GM12874 (cell line): ENCODE measurements around the gene TAF11L12.
"Not testable (repeated sequence)": the region's sequence is repeated elsewhere in the genome, so short reads cannot be mapped to it uniquely, and the experiment has no call there.

Source experiments
- CTCF ChIP-seq: IDR thresholded peaks from 2 replicates; pipeline ENCODE4 v1.5.1; 2011; ENCODE audit warnings: low read depth, mild to moderate bottlenecking, control low read depth, low read length, moderate library complexity; ENCODE audit not compliant: insufficient read depth

Gene TAF11L12

GRCh38 chr5:17610092-17610491, at the start of gene TAF11L12:
Gene TAF11L12, plus strand, starts transcription at chr5:17610392.
- not testable (repeated sequence) for TF ChIP-seq CTCF

DNA sequence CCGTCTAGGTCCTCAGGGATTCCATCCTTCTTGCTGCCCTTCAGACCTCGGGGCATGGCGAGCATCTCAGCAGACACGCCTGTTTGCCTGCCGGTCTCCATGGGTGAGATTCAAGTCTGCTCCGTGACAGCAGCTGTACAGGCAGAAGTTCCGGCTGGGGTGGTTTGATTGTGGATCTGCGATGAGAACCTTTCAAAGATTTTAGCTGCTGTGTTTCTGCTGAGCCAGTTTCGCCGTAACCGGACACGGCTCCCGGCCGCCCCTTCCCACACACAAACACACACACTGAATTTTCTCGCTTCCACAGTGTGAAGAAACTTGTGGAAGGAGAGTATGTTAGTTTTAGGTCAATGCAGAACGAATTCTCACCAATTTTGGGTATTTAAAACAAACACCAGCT, 24.5 kb upstream of the TAF11L12 start, which contains the start of gene TAF11L7:
Gene TAF11L7 (minus strand): TSS at position 101 of the 400 bp plus-strand sequence.
- TF ChIP-seq CTCF: not testable (repeated sequence)

DNA sequence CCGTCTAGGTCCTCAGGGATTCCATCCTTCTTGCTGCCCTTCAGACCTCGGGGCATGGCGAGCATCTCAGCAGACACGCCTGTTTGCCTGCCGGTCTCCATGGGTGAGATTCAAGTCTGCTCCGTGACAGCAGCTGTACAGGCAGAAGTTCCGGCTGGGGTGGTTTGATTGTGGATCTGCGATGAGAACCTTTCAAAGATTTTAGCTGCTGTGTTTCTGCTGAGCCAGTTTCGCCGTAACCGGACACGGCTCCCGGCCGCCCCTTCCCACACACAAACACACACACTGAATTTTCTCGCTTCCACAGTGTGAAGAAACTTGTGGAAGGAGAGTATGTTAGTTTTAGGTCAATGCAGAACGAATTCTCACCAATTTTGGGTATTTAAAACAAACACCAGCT, 19.3 kb upstream of the TAF11L12 start, which contains the start of gene TAF11L8:
Gene TAF11L8 (minus strand): TSS at position 101 of the 400 bp plus-strand sequence.
- TF ChIP-seq CTCF: not testable (repeated sequence)

- TF ChIP-seq CTCF: not testable (repeated sequence)
Observed at GRCh38 chr5:17594255-17594654, 15.9 kb upstream of the TAF11L12 start, which contains the start of gene TAF11L9. Gene TAF11L9, minus strand, starts transcription at chr5:17594394.

GRCh38 chr5:17597728-17598127, 12.5 kb upstream of the TAF11L12 start, which contains the start of gene TAF11L10:
Gene TAF11L10, minus strand, starts transcription at chr5:17597828.
- TF ChIP-seq CTCF: not testable (repeated sequence)

- TF ChIP-seq CTCF: not testable (repeated sequence)
Observed at GRCh38 chr5:17603880-17604279, 6.3 kb upstream of the TAF11L12 start, which contains the start of gene TAF11L11. Gene TAF11L11, plus strand, starts transcription at chr5:17604183.

DNA sequence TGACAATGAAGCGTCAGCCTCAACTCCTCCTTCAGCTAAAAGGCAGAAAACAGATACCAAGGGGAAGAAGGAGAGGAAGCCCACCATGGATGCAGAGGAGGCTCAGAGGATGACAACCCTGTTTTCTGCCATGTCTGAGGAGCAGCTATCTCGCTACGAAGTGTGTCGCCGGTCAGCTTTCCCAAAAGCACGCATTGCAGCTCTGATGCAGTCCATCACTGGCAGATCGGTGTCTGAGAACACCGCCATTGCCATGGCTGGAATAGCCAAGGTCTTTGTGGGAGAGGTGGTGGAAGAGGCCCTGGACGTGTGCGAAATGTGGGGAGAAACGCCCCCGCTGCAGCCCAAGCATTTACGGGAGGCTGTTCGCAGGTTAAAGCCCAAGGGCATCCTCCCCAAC, 5.2 kb upstream of the TAF11L12 start:
- TF ChIP-seq CTCF: no peak
